SIG-M5 treated with dmso at 0.1 percent for 504 hours (cell line): ENCODE results near the gene SLC29A3.

ENCODE experiments used
- DNase-seq: peaks from one replicate; lab custom pipeline; 2025; ENCODE audit not compliant: unreplicated experiment; lab: John Stamatoyannopoulos, UW

Gene SLC29A3

GRCh38 chr10:71408436-71409225 lies 89.6 kb downstream of the SLC29A3 start:
- no peak for DNase-seq

DNA sequence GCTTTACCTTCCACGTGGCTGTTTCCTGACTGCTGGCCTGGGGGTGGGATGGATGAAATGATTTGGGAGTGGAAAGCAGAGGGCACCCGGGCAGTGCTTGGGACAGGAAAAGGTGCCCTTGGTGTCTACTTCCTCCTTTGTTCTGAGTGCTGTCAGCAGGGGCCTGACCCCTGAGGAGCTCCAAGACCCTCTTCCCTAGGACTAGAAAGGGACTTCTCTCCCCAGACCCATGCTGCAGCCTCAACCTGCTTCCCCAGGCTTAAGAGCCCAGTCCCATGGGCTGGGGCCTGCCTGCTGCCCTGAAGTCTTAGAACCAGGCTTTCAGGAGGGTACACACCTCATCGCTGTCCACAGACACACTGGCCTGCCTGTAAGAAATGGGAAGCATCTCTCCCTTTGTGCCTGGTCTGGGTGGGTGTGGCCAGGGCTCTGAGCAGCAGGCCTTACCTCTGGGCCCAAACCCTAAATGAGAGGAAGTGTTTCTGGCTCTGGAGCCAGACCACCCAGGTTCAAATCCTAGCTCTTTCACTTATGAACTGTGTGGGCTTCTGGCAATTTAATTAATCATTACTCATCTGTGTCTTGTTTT lies 90.6 kb downstream of the SLC29A3 start:
- DNase-seq, result no peak
